ENCODE data around the gene CD1C. TPM values are rescaled to one million over a fixed set of nuclear protein-coding genes. Genes with fewer than 3 reads are reported as not detected.

The CD1C gene
- total RNA-seq, 2 donors from 2014 or later: 0.80 TPM; not detected in 1

DNA sequence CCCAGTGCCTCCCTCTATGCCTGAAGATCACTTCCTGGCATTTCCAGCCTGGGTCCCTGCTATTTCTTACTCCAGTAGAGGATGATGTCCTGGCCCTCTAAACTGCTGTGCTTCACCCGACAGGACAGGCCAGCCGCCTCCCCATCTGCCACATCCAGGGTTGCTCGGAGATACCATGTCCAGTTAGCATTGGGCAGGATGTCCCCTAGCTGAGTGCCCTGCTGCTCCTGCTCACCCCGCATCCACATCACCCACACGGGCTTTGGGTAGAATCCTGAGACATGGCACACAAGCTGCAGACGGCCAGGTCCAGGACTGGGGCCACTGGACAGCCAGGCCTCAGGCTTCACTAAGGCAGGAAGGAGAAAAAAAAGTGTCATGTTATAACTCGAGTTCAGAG, 39.6 kb downstream of the CD1C start:
- Histone ChIP-seq H3K4me1 (replicated peaks) (no peaks in the 10 kb centered on the region), H3K36me3 (no peaks in the 10 kb centered on the region), H3K4me3 (no peak overlapping the region), H3K27me3 (replicated peaks; ENCODE audit: insufficient read depth) (no peaks in the 10 kb centered on the region), H3K9me3 (no peaks in the 10 kb centered on the region), H3K27ac (no peak overlapping the region)
- DNase-seq (ENCODE audit: low spot score): no peak
- 89% methylated on average over 7 of the region's 7 CpGs for WGBS
- intact Hi-C loops (cut with DNase I): no loop called here
- TF ChIP-seq POLR2AphosphoS5 (IDR thresholded peaks at IDR 0.05) (no peak), POLR2A (IDR thresholded peaks at IDR 0.05) (no peak), CTCF (IDR thresholded peaks at IDR 0.05) (no peak)

GRCh38 chr1:158329733-158330132, 40.0 kb downstream of the CD1C start:
- intact Hi-C loops (cut with DNase I): no loop called here
- TF ChIP-seq POLR2A (IDR thresholded peaks at IDR 0.05): no peak
- TF ChIP-seq CTCF (IDR thresholded peaks at IDR 0.05): no peak
- TF ChIP-seq POLR2AphosphoS5 (IDR thresholded peaks at IDR 0.05): no peak
- 78% methylated on average over 3 of the region's 3 CpGs for WGBS
- H3K9me3 ChIP-seq: no peaks in the 10 kb centered on the region
- H3K36me3 ChIP-seq: no peaks in the 10 kb centered on the region
- no peak overlapping the region for H3K27ac ChIP-seq
- no peaks in the 10 kb centered on the region for H3K27me3 ChIP-seq (replicated peaks; ENCODE audit: insufficient read depth)
- H3K4me3 ChIP-seq: no peak overlapping the region
- H3K4me1 ChIP-seq (replicated peaks): no peaks in the 10 kb centered on the region
- DNase-seq (ENCODE audit: low spot score): no peak

- TF ChIP-seq POLR2A (IDR thresholded peaks at IDR 0.05) (no peak), CTCF (IDR thresholded peaks at IDR 0.05) (no peak), POLR2AphosphoS5 (IDR thresholded peaks at IDR 0.05) (no peak)
- WGBS: 81% methylated on average over 11 of the region's 11 CpGs
Observed at GRCh38 chr1:158330391-158331105, 40.8 kb downstream of the CD1C start.

GRCh38 chr1:158331106-158331425, 41.3 kb downstream of the CD1C start:
- TF ChIP-seq CTCF (IDR thresholded peaks at IDR 0.05) (no peak), POLR2A (IDR thresholded peaks at IDR 0.05) (no peak), POLR2AphosphoS5 (IDR thresholded peaks at IDR 0.05) (no peak)
- H3K4me1 ChIP-seq (replicated peaks): no peaks in the 10 kb centered on the region
- no peaks in the 10 kb centered on the region for H3K27me3 ChIP-seq (replicated peaks; ENCODE audit: insufficient read depth)
- DNase-seq (ENCODE audit: low spot score): no peak
- no peak overlapping the region for H3K27ac ChIP-seq
- no peak overlapping the region for H3K4me3 ChIP-seq
- intact Hi-C loops (cut with DNase I): no loop called here
- H3K9me3 ChIP-seq: no peaks in the 10 kb centered on the region
- H3K36me3 ChIP-seq: no peaks in the 10 kb centered on the region
- WGBS: 81% methylated on average over 1 of the region's 1 CpG

More at GRCh38 chr1:158330391-158331105, 40.8 kb downstream of the CD1C start:
- Histone ChIP-seq H3K27me3 (replicated peaks; ENCODE audit: insufficient read depth) (no peaks in the 10 kb centered on the region), H3K27ac (no peak overlapping the region), H3K4me3 (no peak overlapping the region), H3K9me3 (no peaks in the 10 kb centered on the region), H3K4me1 (replicated peaks) (no peaks in the 10 kb centered on the region), H3K36me3 (no peaks in the 10 kb centered on the region)
- intact Hi-C loops (cut with DNase I): no loop called here
- no peak for DNase-seq (ENCODE audit: low spot score)

DNA sequence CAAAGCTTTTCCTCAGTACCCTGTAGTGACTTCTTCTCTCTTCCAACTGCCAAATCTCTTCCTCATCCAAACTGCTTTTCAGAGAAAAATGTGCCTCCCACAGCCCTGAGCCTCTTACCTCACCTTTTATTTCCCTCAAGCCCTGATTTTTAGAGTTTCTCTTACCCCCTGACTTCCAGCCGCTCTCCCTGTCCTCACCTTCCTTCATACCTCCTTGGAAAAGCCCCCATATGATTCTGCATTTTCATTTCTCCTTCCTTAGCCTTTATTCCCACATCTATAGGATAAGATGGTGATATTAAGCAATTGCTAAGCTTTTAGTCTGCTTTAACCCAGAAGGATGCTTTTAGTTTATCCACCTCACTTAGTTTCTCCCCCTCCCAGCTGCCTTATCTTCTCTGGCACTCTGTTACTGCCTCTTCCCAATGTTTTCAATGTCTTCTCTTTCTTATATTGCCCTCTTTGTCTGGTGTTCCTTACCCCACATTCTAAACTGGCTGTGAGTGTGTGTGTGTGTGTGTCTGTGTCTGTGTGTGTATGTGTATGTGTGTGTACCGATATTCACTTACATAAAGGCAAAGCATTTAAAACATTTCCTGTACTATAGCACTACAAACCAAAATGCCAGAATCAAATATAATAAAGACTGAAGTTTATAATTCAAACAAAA, 41.9 kb downstream of the CD1C start, which contains the start of gene CD1B:
Gene CD1B (minus strand): TSS at position 51 of the 670 bp plus-strand sequence. CDS start 108 bp downstream, outside the sequence.
- Histone ChIP-seq H3K4me1 (replicated peaks) (no peaks in the 10 kb centered on the region), H3K27ac (no peak within 1 kb of the TSS), H3K4me3 (no peak within 1 kb of the TSS), H3K36me3 (no peaks in the 10 kb centered on the region), H3K9me3 (no peaks in the 10 kb centered on the region), H3K27me3 (replicated peaks; ENCODE audit: insufficient read depth) (no peaks in the 10 kb centered on the region)
- TF ChIP-seq POLR2A (IDR thresholded peaks at IDR 0.05) (no peak), POLR2AphosphoS5 (IDR thresholded peaks at IDR 0.05) (no peak), CTCF (IDR thresholded peaks at IDR 0.05) (no peak)
- no peak for DNase-seq (ENCODE audit: low spot score)
- intact Hi-C loops (cut with DNase I): no loop called here
- 80% methylated on average over 2 of the region's 2 CpGs for WGBS

Measured in prostate gland (tissue), 2 donors.